HFFc6 (cell line): Measurements from ENCODE around the gene NCAM1. TPM values are rescaled to one million over a fixed set of nuclear protein-coding genes. Genes with fewer than 3 reads are reported as not detected.

ENCODE experiments used
- DNase-seq: peaks from one replicate; pipeline ENCODE4 v3.0.0-alpha.2; 2018
- H3K27ac Mint-ChIP-seq: 2 replicates; pipeline ENCODE4 v1.8.0; 2020; ENCODE audit warnings: mild to moderate bottlenecking, mixed read lengths
- H3K27me3 Mint-ChIP-seq: 2 replicates; pipeline ENCODE4 v1.8.0; 2021; ENCODE audit warnings: mild to moderate bottlenecking, moderate library complexity, mixed read lengths; ENCODE audit not compliant: insufficient read depth
- H3K36me3 Mint-ChIP-seq: 2 replicates; pipeline ENCODE4 v1.8.0; 2021; ENCODE audit warnings: low read depth, mixed read lengths
- H3K4me1 Mint-ChIP-seq: 2 replicates; pipeline ENCODE4 v1.8.0; 2020; ENCODE audit warnings: low read depth, mixed read lengths
- H3K4me3 Mint-ChIP-seq: 2 replicates; pipeline ENCODE4 v1.8.0; 2020; ENCODE audit warnings: mild to moderate bottlenecking, moderate library complexity, mixed read lengths
- H3K9me3 Mint-ChIP-seq: 2 replicates; pipeline ENCODE4 v1.8.0; 2020; ENCODE audit warnings: mild to moderate bottlenecking, mixed read lengths
- CTCF ChIP-seq: fragments of 200-600 bp; sonication (generic); IDR thresholded peaks from 2 replicates; pipeline ENCODE4 v1.5.0; 2021; ENCODE audit warnings: antibody characterized with exemption, mild to moderate bottlenecking
- total RNA-seq, 6 experiments: library from RNA; stranded (reverse); fragmentation: NEBNext Ultra II Directional; extraction: Animal tissue kit (Norgen Biotek cat#: 25700); gene quantifications; 2 replicates in 1 of 6; 3 replicates in 5 of 6; pipeline ENCODE4 v1.2.3, GENCODE V29; 2021

NCAM1 gene
- total RNA-seq, 6 experiments from 2014 or later, result 0.20 TPM; not detected in 5

DNA sequence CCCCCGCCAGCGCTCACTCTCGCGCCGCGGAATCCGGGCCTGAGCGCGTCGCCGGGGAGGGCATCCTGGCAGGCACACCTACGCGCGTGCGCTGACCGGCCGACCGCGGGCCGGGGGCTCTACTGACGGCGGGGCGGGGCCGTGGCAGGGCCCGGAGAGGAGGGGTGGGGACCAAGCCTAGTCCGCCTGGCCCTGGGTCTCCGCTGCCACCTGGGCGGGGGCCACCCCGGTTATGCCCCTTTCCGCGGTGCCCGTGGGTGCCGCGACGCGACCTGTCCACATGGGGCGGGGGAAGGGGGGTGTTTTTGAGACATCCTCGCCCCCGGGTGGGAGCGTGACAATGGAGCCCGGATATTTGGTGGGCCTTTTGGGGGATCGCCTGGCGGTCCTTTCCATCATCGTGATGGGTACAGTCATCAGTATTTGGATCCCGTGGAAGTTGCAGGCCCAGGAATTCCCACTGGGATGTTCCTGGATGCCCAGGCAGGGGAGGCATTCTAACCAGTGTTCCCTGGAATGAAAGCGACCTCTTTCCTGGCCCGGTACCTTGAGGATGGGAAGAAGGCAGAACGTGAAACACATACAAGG, 2.2 kb downstream of the NCAM1 start:
- Mint-ChIP-seq H3K36me3 (no peaks in the 10 kb centered on the region), H3K9me3 (no peaks in the 10 kb centered on the region; the same call in 1 of the 2 replicates), H3K4me3 (no peak overlapping the region), H3K27me3 (peaks cover 21% of the 10 kb centered on the region), H3K27ac (no peak overlapping the region), H3K4me1 (peaks cover 6% of the 10 kb centered on the region)
- no peak for DNase-seq
- no peak for TF ChIP-seq CTCF

DNA sequence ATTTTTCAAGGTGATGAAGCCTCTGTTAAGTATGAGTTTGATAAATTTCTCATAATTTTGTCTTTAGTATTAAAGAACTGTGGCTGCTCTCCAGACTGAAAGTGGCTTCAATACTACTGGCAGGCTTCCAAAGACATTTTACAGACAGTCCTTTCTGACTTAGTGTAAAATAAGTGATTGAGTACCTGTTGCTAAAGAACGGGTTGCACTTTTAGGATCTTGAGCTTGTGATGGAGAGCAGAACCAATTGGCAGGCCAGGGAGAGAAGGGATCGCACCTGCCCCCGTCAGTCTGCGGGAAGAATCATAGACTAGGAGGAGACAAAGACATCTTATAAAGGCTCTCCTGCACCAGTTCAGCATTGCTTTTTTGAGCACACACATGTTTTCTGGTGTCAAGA, 4.4 kb downstream of the NCAM1 start:
- H3K4me3 Mint-ChIP-seq, result no peak overlapping the region
- peaks cover 18% of the 10 kb centered on the region for H3K27me3 Mint-ChIP-seq
- H3K27ac Mint-ChIP-seq, result no peak overlapping the region
- peaks cover 6% of the 10 kb centered on the region for H3K4me1 Mint-ChIP-seq
- H3K9me3 Mint-ChIP-seq, result no peaks in the 10 kb centered on the region; the same call in 1 of the 2 replicates
- no peak for DNase-seq
- TF ChIP-seq CTCF, result no peak
- H3K36me3 Mint-ChIP-seq, result no peaks in the 10 kb centered on the region

- no peaks in the 10 kb centered on the region for H3K36me3 Mint-ChIP-seq
- H3K4me1 Mint-ChIP-seq, result peaks cover 6% of the 10 kb centered on the region
- no peak overlapping the region for H3K27ac Mint-ChIP-seq
- no peak for DNase-seq
- no peaks in the 10 kb centered on the region; the same call in 1 of the 2 replicates for H3K9me3 Mint-ChIP-seq
- no peak overlapping the region for H3K4me3 Mint-ChIP-seq
- peaks cover 11% of the 10 kb centered on the region for H3K27me3 Mint-ChIP-seq
- no peak for TF ChIP-seq CTCF
Measured at GRCh38 chr11:112966561-112966960, 5.3 kb downstream of the NCAM1 start.

DNA sequence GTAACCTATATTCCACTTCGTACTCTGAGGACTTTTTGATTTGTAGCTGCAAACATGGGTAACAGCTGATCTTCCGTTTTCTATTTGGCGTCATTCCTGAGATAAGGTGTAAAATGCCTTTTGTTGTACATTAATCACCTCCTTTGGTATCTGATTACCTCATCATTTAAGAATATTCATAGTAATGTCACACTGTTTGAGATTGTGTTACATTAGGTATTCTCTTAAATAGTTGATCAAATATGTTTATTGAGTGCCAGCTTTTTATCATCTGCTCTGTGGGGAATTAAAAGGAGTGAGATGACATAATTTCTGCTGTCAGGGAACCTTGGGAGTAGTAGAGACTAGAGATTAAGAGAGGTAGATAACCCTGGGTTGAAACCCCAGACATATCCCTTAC, 5.9 kb downstream of the NCAM1 start:
- peaks cover 3% of the 10 kb centered on the region for H3K4me1 Mint-ChIP-seq
- no peak for DNase-seq

GRCh38 chr11:112968941-112969713, 7.9 kb downstream of the NCAM1 start:
- DNase-seq, result no peak
- no peaks in the 10 kb centered on the region; the same call in 1 of the 2 replicates for H3K9me3 Mint-ChIP-seq
- no peak for TF ChIP-seq CTCF
- no peak overlapping the region for H3K4me3 Mint-ChIP-seq
- peaks cover under 1% of the 10 kb centered on the region; the same call in 1 of the 2 replicates for H3K27me3 Mint-ChIP-seq
- H3K27ac Mint-ChIP-seq, result no peak overlapping the region
- no peaks in the 10 kb centered on the region for H3K36me3 Mint-ChIP-seq
- H3K4me1 Mint-ChIP-seq, result no peaks in the 10 kb centered on the region

More for the DNA sequence above, 5.9 kb downstream of the NCAM1 start:
- no peaks in the 10 kb centered on the region for H3K36me3 Mint-ChIP-seq
- H3K27ac Mint-ChIP-seq, result no peak overlapping the region
- H3K27me3 Mint-ChIP-seq, result peaks cover 10% of the 10 kb centered on the region
- H3K9me3 Mint-ChIP-seq, result no peaks in the 10 kb centered on the region; the same call in 1 of the 2 replicates
- TF ChIP-seq CTCF, result no peak
- no peak overlapping the region for H3K4me3 Mint-ChIP-seq
